Upper lobe of left lung (tissue), 6 donors: ENCODE results near the gene ARL4D. TPM values are rescaled to one million over a fixed set of nuclear protein-coding genes. Genes with fewer than 3 reads are reported as not detected.

Experiments used
- ATAC-seq, 2 donors: fragments of 200-7000 bp; cut with Tn5 transposase; one replicate each; pipeline ENCODE4 v1.9.1; 2022; ENCODE audit warnings: mild to moderate bottlenecking in 2 of 2, moderate library complexity in 2 of 2; ENCODE audit not compliant: low FRiP score in 2 of 2
- DNase-seq, 2 donors: peaks; one replicate each; pipeline ENCODE4 v3.0.0-alpha.2; 2019 to 2020
- H3K27ac ChIP-seq, 4 donors: fragments of 200-600 bp; sonication (generic); one replicate each; pipeline ENCODE4 v1.5.1; 2016 to 2019
- H3K27me3 ChIP-seq, 4 donors: fragments of 200-600 bp; sonication (generic); one replicate each; pipeline ENCODE4 v1.5.1; 2017 to 2019
- H3K36me3 ChIP-seq, 4 donors: fragments of 200-600 bp; sonication (generic); one replicate each; pipeline ENCODE4 v1.5.1; 2016 to 2019
- H3K4me1 ChIP-seq, 4 donors: fragments of 200-600 bp; sonication (generic); one replicate each; pipeline ENCODE4 v1.5.1; 2018 to 2019
- H3K4me3 ChIP-seq, 4 donors: fragments of 200-600 bp; sonication (generic); one replicate each; pipeline ENCODE4 v1.5.1; 2017 to 2019; ENCODE audit warnings: mild to moderate bottlenecking in 2 of 4, moderate library complexity in 1 of 4
- H3K9me3 ChIP-seq, 4 donors: fragments of 200-600 bp; sonication (generic); one replicate each; pipeline ENCODE4 v1.5.1; 2018 to 2019
- EP300 ChIP-seq, 4 donors: sonication (generic); formaldehyde crosslinking; IDR thresholded peaks; one replicate each; pipeline ENCODE4 v1.5.1; 2017; ENCODE audit warnings: antibody characterized with exemption in 4 of 4, control low read depth in 2 of 4
- POLR2A ChIP-seq, 4 donors: fragments of 450-650 bp; IDR thresholded peaks; one replicate each; pipeline ENCODE4 v1.5.1; 2016 to 2017; ENCODE audit warnings: antibody characterized with exemption in 4 of 4, mild to moderate bottlenecking in 2 of 4
- POLR2AphosphoS5 ChIP-seq, 2 donors: sonication (generic); formaldehyde crosslinking; IDR thresholded peaks; one replicate each; pipeline ENCODE4 v1.5.1; 2017; ENCODE audit warnings: antibody characterized with exemption in 2 of 2
- WGBS, 2 donors: methylation state at CpG; one replicate each; pipeline ENCODE4 v1.1.5; 2017 to 2018; 5-methylcytosine and 5-hydroxymethylcytosine counted together
- total RNA-seq, 6 donors: library from RNA; depleted of rRNA in 4 of 6; stranded (reverse); fragments of >200 nt in 4 of 6; gene quantifications; one replicate each; pipeline versions ENCODE4 v1.1.0 to v1.2.1, GENCODE V29; 2016 to 2021
- TF ChIP-seq, protein P1 (sequence below), 6 experiments: fragments of 450-650 bp in 4 of 6; fragments of 200-600 bp in 2 of 6; sonication (generic) in 2 of 6; IDR thresholded peaks; one replicate each; pipeline ENCODE4 v1.5.1; 2016 to 2019; ENCODE audit warnings: antibody characterized with exemption in 6 of 6
- donor health status: DM: no; HTN: no; CAD: no; lungs with moderate emphysema.
- donor health status: DM: no; HTN: yes; CAD: no; lungs with severe emphysema.

Gene ARL4D
- total RNA-seq, 6 donors from 2014 or later: 6.5 to 24.2 (median 9.4) TPM

GRCh38 chr17:43359469-43360110 is 39.2 kb upstream of the ARL4D start:
- DNase-seq: no peak
- Histone ChIP-seq H3K4me3 (peak overlapping the region in 2 of 4 donors; percentile 52 to 60), H3K4me1 (peaks cover 10 to 15% (median 13%) of the 10 kb centered on the region in 4 donors), H3K27me3 (no peaks in the 10 kb centered on the region), H3K27ac (peak overlapping the region; percentile 82 to 96 (median 93)), H3K36me3 (no peaks in the 10 kb centered on the region), H3K9me3 (no peaks in the 10 kb centered on the region)
- ATAC-seq: no peak
- TF ChIP-seq EP300 (IDR thresholded peaks at IDR 0.05): no peak
- TF ChIP-seq POLR2A (IDR thresholded peaks at IDR 0.05): no peak
- TF ChIP-seq, protein P1, sequence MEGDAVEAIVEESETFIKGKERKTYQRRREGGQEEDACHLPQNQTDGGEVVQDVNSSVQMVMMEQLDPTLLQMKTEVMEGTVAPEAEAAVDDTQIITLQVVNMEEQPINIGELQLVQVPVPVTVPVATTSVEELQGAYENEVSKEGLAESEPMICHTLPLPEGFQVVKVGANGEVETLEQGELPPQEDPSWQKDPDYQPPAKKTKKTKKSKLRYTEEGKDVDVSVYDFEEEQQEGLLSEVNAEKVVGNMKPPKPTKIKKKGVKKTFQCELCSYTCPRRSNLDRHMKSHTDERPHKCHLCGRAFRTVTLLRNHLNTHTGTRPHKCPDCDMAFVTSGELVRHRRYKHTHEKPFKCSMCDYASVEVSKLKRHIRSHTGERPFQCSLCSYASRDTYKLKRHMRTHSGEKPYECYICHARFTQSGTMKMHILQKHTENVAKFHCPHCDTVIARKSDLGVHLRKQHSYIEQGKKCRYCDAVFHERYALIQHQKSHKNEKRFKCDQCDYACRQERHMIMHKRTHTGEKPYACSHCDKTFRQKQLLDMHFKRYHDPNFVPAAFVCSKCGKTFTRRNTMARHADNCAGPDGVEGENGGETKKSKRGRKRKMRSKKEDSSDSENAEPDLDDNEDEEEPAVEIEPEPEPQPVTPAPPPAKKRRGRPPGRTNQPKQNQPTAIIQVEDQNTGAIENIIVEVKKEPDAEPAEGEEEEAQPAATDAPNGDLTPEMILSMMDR (IDR thresholded peaks at IDR 0.05): no peak
- no peak for TF ChIP-seq POLR2AphosphoS5 (IDR thresholded peaks at IDR 0.05)
- 64 to 65% methylated on average over 17 of the region's 17 CpGs for WGBS, 2 donors

- WGBS, 2 donors: 29 to 39% methylated on average over 18 of the region's 18 CpGs
- H3K27me3 ChIP-seq: no peaks in the 10 kb centered on the region
- peak overlapping the region; percentile 37 to 60 (median 49) for H3K4me3 ChIP-seq
- TF ChIP-seq EP300 (IDR thresholded peaks at IDR 0.05) (peak in 1 of 4 donors; percentile 44), POLR2A (IDR thresholded peaks at IDR 0.05) (no peak), POLR2AphosphoS5 (IDR thresholded peaks at IDR 0.05) (peak; percentile 43 to 68)
- TF ChIP-seq, protein P1 (IDR thresholded peaks at IDR 0.05): no peak
- no peak for DNase-seq
- H3K36me3 ChIP-seq: no peaks in the 10 kb centered on the region
- H3K4me1 ChIP-seq: peaks cover 10 to 15% (median 13%) of the 10 kb centered on the region in 4 donors
- peak overlapping the region; percentile 82 to 96 (median 93) for H3K27ac ChIP-seq
- peak in 1 of 2 donors; percentile 50 for ATAC-seq
- H3K9me3 ChIP-seq: no peaks in the 10 kb centered on the region
Observed at GRCh38 chr17:43360376-43360738, 38.4 kb upstream of the ARL4D start.

- no peaks in the 10 kb centered on the region for H3K9me3 ChIP-seq
- no peaks in the 10 kb centered on the region for H3K36me3 ChIP-seq
- peak overlapping the region; percentile 37 to 60 (median 49) for H3K4me3 ChIP-seq
- TF ChIP-seq, protein P1 (IDR thresholded peaks at IDR 0.05): no peak
- peak; percentile 98 to 100 for TF ChIP-seq POLR2AphosphoS5 (IDR thresholded peaks at IDR 0.05)
- TF ChIP-seq EP300 (IDR thresholded peaks at IDR 0.05): peak in 2 of 4 donors; percentile 73 to 94
- peak; percentile 82 to 100 (median 100) for TF ChIP-seq POLR2A (IDR thresholded peaks at IDR 0.05)
- peaks cover 10 to 15% (median 13%) of the 10 kb centered on the region in 4 donors for H3K4me1 ChIP-seq
- ATAC-seq (peak in 1 of 2 donors; percentile 94), DNase-seq (peak; percentile 47 to 91)
- no peaks in the 10 kb centered on the region for H3K27me3 ChIP-seq
- WGBS, 2 donors: 6 to 25% methylated on average over 31 to 56 of the region's 56 CpGs
- H3K27ac ChIP-seq: peak overlapping the region; percentile 82 to 96 (median 93)
Observed at GRCh38 chr17:43360739-43361505, 37.9 kb upstream of the ARL4D start.

GRCh38 chr17:43363181-43363925 is 35.4 kb upstream of the ARL4D start:
- 92% methylated on average over 27 of the region's 27 CpGs for WGBS, 2 donors
- no peaks in the 10 kb centered on the region for H3K9me3 ChIP-seq
- H3K36me3 ChIP-seq: no peaks in the 10 kb centered on the region
- peak in 1 of 2 donors; percentile 73 for DNase-seq
- no peak for ATAC-seq
- no peak for TF ChIP-seq POLR2A (IDR thresholded peaks at IDR 0.05)
- TF ChIP-seq EP300 (IDR thresholded peaks at IDR 0.05): no peak
- TF ChIP-seq POLR2AphosphoS5 (IDR thresholded peaks at IDR 0.05): no peak
- TF ChIP-seq, protein P1 (IDR thresholded peaks at IDR 0.05): no peak
- no peaks in the 10 kb centered on the region for H3K27me3 ChIP-seq
- no peak overlapping the region for H3K27ac ChIP-seq
- H3K4me1 ChIP-seq: peaks cover 20 to 27% (median 20%) of the 10 kb centered on the region in 4 donors
- no peak overlapping the region for H3K4me3 ChIP-seq
